ENCODE results near the gene RPS21. TPM values are rescaled to one million over a fixed set of nuclear protein-coding genes. Genes with fewer than 3 reads are reported as not detected.
"Not testable (repeated sequence)": the region's sequence is repeated elsewhere in the genome, so short reads cannot be mapped to it uniquely, and the experiment has no call there.

RPS21 gene
- total RNA-seq, 1 experiment from 2014 or later = 3,142 TPM

GRCh38 chr20:62367136-62367632 lies 19.7 kb upstream of the RPS21 start, which contains the start of gene LAMA5:
Gene LAMA5 (minus strand): TSS chr20:62367312. CDS start chr20:62367245, 67 bp downstream.
- peak; percentile 71 to 80 for DNase-seq
- Histone ChIP-seq H3K36me3 (no peaks in the 10 kb centered on the region), H3K9me3 (replicated peaks) (no peaks in the 10 kb centered on the region), H3K27ac (no peak within 1 kb of the TSS), H3K4me3 (peak within 1 kb of the TSS; percentile 72), H3K27me3 (no peaks in the 10 kb centered on the region), H3K4me1 (peaks cover 75% of the 10 kb centered on the region)

- Histone ChIP-seq H3K4me3 (peak overlapping the region; percentile 72), H3K27me3 (no peaks in the 10 kb centered on the region), H3K9me3 (replicated peaks) (no peaks in the 10 kb centered on the region), H3K36me3 (no peaks in the 10 kb centered on the region), H3K27ac (no peak overlapping the region), H3K4me1 (peaks cover 69% of the 10 kb centered on the region)
- DNase-seq = peak; percentile 88
Observed at GRCh38 chr20:62367633-62368391, 19.1 kb upstream of the RPS21 start.

GRCh38 chr20:62368392-62368975 lies 18.4 kb upstream of the RPS21 start:
- H3K27ac ChIP-seq = peak overlapping the region; percentile 6; the same call in 1 of the 2 replicates
- H3K4me3 ChIP-seq = peak overlapping the region; percentile 72
- peak; percentile 83 to 85 for DNase-seq
- H3K4me1 ChIP-seq = peaks cover 62% of the 10 kb centered on the region
- no peaks in the 10 kb centered on the region for H3K27me3 ChIP-seq
- no peaks in the 10 kb centered on the region for H3K9me3 ChIP-seq (replicated peaks)
- H3K36me3 ChIP-seq = no peaks in the 10 kb centered on the region

DNA sequence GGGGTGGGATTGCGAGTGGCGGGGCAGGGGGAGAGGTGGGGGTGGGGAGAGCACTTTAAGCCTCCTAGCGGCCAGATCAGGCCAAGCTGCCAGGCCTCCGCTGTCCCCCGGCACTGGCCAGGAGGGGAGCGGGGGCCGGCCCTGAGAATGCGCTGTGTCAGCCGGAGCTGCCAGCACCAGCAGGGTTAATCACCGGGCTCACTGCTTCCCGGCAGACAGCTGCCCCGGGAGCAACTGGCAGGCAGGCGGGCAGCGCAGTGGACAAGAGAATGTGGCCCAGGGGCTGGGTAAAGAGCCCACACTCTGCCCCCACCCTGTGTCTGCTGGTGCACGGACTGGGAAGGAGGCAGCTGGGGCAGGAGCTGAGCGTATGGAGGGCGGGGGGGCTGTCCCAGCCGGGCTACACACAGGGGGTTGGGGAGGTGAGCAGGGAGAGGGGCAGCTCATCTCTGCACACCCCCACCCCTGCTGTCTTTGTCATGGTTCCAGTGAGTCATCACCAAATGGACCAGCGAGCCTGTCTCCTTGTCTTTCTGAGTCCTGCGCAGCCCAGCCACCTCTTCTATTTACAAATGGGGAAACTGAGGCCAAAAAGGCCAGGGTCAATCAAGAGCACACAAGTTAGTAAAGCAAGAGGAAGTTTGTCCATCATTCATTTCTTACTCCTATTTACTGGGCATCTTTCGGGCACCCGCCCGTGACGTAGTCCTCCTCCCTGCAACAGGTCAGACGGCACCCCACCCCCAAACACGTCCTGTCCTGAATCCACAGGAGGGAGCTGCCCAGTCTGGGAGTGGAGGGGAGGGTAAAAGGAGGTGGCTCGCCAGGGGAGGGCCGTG lies 17.7 kb upstream of the RPS21 start:
- Histone ChIP-seq H3K9me3 (replicated peaks) (no peaks in the 10 kb centered on the region), H3K36me3 (no peaks in the 10 kb centered on the region), H3K27ac (peak overlapping the region; percentile 34), H3K27me3 (no peaks in the 10 kb centered on the region), H3K4me3 (peak overlapping the region; percentile 72; the same call in 1 of the 2 replicates), H3K4me1 (peaks cover 56% of the 10 kb centered on the region)
- DNase-seq = peak; percentile 98

DNA sequence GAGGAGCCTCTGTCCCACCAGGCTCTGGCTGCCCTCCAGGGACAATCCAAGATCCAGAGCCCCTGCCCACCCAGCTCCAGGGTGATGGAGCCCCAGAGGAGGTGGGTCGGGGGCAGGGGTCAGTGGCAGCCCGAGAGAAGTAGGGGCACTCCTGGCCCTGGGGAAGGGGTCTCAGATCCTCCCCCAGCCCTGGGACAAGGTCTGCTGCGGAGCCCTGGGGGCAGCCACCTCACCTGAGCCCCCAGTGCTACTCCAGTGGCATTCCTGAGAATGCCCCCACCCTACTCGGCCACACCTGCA lies 17.1 kb upstream of the RPS21 start:
- no peak overlapping the region for H3K4me3 ChIP-seq
- H3K27ac ChIP-seq = peak overlapping the region; percentile 34
- peaks cover 56% of the 10 kb centered on the region for H3K4me1 ChIP-seq
- no peak for DNase-seq
- H3K27me3 ChIP-seq = no peaks in the 10 kb centered on the region
- no peaks in the 10 kb centered on the region for H3K9me3 ChIP-seq (replicated peaks)
- no peaks in the 10 kb centered on the region for H3K36me3 ChIP-seq

DNA sequence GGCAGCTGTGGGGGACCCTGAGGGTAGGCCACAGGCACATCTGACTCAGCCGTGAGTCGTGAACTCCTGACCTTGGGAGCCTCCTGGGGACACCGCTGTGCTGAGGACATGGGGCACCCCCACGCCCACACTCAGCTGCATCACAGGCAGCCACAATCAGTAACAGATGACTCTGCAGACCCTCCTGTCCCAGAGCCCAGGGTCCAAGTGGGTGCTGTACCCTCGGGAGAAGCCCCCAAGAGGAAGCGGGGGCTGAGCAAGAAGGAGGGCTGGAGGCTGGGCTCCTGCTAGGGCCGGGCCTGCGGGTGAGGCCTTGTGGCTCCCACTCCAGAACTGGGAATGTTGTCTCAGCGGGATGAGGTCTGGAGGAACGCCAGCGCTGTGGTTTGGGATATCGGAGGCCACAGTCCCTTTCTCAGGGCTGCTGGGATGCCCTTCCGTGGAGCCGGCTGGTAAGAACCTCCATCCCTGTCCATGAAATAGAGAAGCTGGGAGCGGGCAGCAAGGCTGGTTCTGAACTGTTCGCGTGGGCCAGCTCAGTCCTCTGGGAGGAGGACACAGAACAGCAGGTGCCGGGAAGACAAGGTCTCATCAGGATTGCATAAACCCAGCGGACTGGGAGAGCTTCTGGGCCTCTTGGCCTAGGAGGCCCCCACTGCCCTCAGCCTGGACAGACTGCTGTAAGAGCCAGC lies 16.6 kb upstream of the RPS21 start:
- Histone ChIP-seq H3K9me3 (replicated peaks) (no peaks in the 10 kb centered on the region), H3K4me3 (no peak overlapping the region), H3K27ac (peak overlapping the region; percentile 34), H3K27me3 (no peaks in the 10 kb centered on the region), H3K36me3 (no peaks in the 10 kb centered on the region), H3K4me1 (peaks cover 58% of the 10 kb centered on the region)
- DNase-seq = peak; percentile 98 to 100

DNA sequence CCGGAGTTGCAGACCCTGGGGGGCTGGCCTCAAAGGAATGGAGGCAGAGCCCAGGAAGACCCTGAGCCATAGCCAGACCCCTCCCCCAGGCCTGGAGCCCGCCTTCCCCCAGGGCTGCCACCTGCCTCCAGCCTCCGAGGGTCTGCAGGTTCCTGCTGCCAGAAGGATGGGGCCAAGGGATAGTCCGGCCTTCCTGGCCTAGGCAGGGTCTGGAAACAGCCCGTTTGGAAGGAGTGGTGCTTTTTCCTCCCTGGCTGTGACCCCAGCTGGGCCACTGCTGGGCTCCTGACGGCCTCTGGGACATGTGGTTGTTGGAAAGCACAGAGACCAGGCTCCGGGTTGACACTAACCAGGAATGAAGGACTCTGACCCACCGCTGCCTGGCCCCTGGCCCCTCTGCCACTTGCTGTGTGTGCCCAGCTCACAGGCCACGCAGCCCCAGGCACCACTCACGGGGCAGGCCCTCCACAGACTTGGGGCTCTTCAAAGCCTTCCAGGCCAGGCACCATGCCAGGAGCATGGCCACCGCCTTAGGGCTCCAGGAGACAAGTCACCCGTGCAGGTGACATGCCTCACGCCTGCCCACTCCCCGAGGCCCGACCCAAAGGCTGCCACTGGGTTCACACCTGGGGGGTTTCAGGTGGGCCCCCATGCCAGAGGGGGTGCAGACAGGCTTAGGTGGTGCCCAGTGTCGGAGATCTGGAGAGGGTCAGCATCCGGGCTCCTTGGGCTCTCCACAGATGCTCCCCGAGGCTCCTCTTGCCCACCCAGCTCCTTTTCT lies 15.9 kb upstream of the RPS21 start:
- H3K27me3 ChIP-seq = no peaks in the 10 kb centered on the region
- no peaks in the 10 kb centered on the region for H3K36me3 ChIP-seq
- peaks cover 59% of the 10 kb centered on the region for H3K4me1 ChIP-seq
- no peak overlapping the region for H3K27ac ChIP-seq
- H3K4me3 ChIP-seq = no peak overlapping the region
- H3K9me3 ChIP-seq (replicated peaks) = no peaks in the 10 kb centered on the region
- DNase-seq = no peak

DNA sequence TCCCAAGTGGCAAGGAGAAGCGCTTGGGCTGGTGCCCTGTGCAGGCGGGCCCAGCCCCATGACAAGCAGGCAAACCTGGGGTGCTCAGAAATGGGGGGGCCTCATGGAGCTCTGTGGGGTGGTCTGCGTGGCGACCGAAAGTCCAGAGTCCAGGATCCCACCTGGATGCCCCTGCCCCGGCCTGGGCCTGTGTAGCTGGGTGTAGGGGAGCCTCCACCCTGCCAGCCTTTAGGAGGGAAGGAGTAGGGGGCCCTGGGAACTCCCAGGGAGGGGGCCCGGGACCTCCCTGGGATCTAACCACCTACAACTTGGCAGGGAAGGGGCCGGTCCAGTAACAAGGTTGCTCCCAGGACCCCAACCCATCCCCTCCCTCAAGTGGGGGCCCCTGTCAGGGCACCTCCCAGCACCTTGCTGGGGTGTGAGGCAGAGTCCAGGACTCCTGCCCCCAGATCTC lies 15.3 kb upstream of the RPS21 start:
- Histone ChIP-seq H3K4me1 (peaks cover 61% of the 10 kb centered on the region), H3K27ac (no peak overlapping the region), H3K9me3 (replicated peaks) (no peaks in the 10 kb centered on the region), H3K36me3 (no peaks in the 10 kb centered on the region), H3K27me3 (no peaks in the 10 kb centered on the region), H3K4me3 (no peak overlapping the region)
- no peak for DNase-seq

GRCh38 chr20:62372042-62372993 lies 14.6 kb upstream of the RPS21 start:
- Histone ChIP-seq H3K4me3 (no peak overlapping the region), H3K4me1 (peaks cover 68% of the 10 kb centered on the region)
- DNase-seq = no peak

DNA sequence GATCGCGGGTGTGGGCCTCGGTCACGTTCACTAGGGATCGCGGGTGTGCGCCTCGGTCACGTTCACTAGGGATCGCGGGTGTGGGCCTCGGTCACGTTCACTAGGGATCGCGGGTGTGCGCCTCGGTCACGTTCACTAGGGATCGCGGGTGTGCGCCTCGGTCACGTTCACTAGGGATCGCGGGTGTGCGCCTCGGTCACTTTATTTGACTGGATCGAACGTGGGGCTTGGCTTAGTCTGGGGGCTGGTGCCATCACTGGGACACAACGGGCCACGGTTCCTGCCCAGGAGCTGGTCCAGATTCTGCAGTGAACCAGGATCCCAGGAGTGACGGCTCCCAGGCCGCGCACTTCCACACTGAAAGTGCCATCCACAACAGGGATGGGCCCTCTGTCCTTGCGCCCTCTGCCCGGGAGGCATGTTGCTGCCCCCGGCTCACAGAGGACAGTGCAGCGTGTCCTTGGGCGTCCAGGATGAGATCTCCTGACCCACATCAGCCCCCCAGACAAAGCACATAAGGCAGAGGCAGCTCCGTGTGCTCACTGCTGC lies 13.2 kb upstream of the RPS21 start:
- H3K27ac ChIP-seq; H3K27me3 ChIP-seq; H3K36me3 ChIP-seq; DNase-seq; H3K4me3 ChIP-seq; H3K9me3 ChIP-seq (replicated peaks): not testable (repeated sequence)
- peaks cover 68% of the 10 kb centered on the region for H3K4me1 ChIP-seq

More at GRCh38 chr20:62372042-62372993, 14.6 kb upstream of the RPS21 start:
- Histone ChIP-seq H3K36me3 (no peaks in the 10 kb centered on the region), H3K27ac (no peak overlapping the region), H3K9me3 (replicated peaks) (no peaks in the 10 kb centered on the region), H3K27me3 (no peaks in the 10 kb centered on the region)

GRCh38 chr20:62374331-62375152 lies 12.4 kb upstream of the RPS21 start:
- Histone ChIP-seq H3K4me3 (no peak overlapping the region), H3K27me3 (no peaks in the 10 kb centered on the region), H3K36me3 (no peaks in the 10 kb centered on the region), H3K4me1 (peaks cover 62% of the 10 kb centered on the region), H3K27ac (peak overlapping the region; percentile 17; the same call in 1 of the 2 replicates), H3K9me3 (replicated peaks) (no peaks in the 10 kb centered on the region)
- peak; percentile 77 to 80 for DNase-seq

Data from SJCRH30 (cell line).